ENCODE results near the gene TFAM. TPM values are rescaled to one million over a fixed set of nuclear protein-coding genes. Genes with fewer than 3 reads are reported as not detected.

The TFAM gene
- total RNA-seq, 6 experiments from 2014 or later = 15.2 to 23.0 (median 19.7) TPM

DNA sequence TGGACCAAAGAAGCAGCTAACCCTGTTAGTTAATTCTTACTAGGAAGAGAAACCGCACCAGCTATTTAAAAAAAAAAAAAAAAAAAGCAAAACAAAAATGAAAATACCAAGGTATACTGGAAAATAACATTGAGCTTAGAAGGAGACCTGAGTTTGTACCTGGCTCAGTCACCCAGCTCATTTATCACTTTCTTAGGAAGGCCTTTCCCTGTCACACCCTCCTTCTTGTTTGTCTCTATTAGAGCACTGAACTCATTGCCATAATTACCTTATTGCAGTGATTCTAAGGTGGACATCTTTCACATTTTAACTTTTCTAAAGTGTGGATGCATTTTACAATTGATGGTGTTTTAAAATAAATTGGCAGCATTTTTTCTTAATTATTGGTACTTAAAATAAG, 26.3 kb upstream of the TFAM start:
- intact Hi-C loops (cut with DNase I) = no loop called here
- Histone ChIP-seq H3K27me3 (no peaks in the 10 kb centered on the region), H3K36me3 (no peaks in the 10 kb centered on the region), H3K9me3 (no peaks in the 10 kb centered on the region), H3K4me3 (no peak overlapping the region), H3K4me1 (no peaks in the 10 kb centered on the region), H3K27ac (no peak overlapping the region)
- TF ChIP-seq, protein P1, sequence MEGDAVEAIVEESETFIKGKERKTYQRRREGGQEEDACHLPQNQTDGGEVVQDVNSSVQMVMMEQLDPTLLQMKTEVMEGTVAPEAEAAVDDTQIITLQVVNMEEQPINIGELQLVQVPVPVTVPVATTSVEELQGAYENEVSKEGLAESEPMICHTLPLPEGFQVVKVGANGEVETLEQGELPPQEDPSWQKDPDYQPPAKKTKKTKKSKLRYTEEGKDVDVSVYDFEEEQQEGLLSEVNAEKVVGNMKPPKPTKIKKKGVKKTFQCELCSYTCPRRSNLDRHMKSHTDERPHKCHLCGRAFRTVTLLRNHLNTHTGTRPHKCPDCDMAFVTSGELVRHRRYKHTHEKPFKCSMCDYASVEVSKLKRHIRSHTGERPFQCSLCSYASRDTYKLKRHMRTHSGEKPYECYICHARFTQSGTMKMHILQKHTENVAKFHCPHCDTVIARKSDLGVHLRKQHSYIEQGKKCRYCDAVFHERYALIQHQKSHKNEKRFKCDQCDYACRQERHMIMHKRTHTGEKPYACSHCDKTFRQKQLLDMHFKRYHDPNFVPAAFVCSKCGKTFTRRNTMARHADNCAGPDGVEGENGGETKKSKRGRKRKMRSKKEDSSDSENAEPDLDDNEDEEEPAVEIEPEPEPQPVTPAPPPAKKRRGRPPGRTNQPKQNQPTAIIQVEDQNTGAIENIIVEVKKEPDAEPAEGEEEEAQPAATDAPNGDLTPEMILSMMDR (IDR thresholded peaks at IDR 0.05) = no peak
- TF ChIP-seq POLR2A (IDR thresholded peaks at IDR 0.05) = no peak
- ATAC-seq (no peak), DNase-seq (no peak)
- 86% methylated on average over 1 of the region's 1 CpG for WGBS (ENCODE audit: insufficient coverage, low coverage, low lambda C conversion rate, missing lambda C conversion rate)

DNA sequence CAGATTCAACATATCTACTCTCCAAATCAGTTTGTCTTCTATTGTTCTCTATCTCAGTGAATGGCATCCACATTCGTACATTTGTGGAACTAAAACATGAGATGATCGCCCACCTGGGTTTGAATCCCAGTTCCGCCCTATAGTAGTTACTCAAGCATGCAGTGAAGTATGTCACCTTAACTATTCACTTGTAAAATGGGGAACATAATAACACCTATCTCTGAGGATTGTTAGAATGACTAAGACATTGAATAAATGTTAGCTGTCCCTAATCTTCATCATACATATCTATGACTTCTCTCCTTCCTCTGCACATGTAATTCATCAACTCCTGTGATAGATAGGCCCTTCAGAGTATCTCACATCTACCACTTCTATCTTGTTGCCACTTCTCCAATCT, 25.7 kb upstream of the TFAM start:
- no peaks in the 10 kb centered on the region for H3K9me3 ChIP-seq
- intact Hi-C loops (cut with DNase I) = no loop called here
- no peak overlapping the region for H3K27ac ChIP-seq
- ATAC-seq = no peak
- DNase-seq = no peak
- no peak overlapping the region for H3K4me3 ChIP-seq
- no peaks in the 10 kb centered on the region for H3K4me1 ChIP-seq
- WGBS (ENCODE audit: insufficient coverage, low coverage, low lambda C conversion rate, missing lambda C conversion rate) = 93% methylated on average over 3 of the region's 3 CpGs
- H3K27me3 ChIP-seq = no peaks in the 10 kb centered on the region
- H3K36me3 ChIP-seq = no peaks in the 10 kb centered on the region
- TF ChIP-seq POLR2A (IDR thresholded peaks at IDR 0.05) = no peak
- TF ChIP-seq, protein P1 (IDR thresholded peaks at IDR 0.05) = no peak

DNA sequence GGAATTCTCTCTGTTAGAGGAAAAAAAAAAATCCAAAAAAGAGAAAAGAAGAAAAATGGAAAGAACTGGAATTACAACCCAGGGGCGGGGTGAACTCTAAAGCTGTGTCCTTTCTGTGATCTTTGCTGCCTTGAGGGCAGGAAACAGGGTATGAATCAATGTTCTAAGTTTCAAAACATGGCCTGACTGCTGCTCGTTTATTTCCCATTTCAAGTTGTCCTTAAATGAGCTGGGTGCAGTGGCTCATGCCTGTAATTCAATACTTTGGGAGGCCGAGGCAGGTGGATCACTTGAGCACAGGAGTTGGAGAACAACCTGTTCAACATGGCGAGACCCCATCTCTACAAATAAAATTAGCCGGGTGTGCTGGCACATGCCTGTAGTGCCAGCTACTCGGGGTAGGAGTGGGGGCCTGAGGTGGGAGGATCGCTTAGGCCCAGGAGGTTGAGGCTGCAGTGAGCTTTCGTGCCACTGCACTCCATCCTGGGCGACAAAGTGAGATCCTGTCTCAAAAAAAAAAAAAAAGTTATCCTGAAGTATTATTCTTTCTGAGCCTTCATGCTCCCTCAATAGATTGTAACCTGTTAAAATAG, 24.7 kb upstream of the TFAM start:
- no peak for TF ChIP-seq POLR2A (IDR thresholded peaks at IDR 0.05)
- TF ChIP-seq, protein P1 (IDR thresholded peaks at IDR 0.05) = no peak
- 100% methylated on average over 7 of the region's 9 CpGs for WGBS (ENCODE audit: insufficient coverage, low coverage, low lambda C conversion rate, missing lambda C conversion rate)
- intact Hi-C loops (cut with DNase I) = no loop called here
- no peaks in the 10 kb centered on the region for H3K4me1 ChIP-seq
- H3K27ac ChIP-seq = no peak overlapping the region
- no peak overlapping the region for H3K4me3 ChIP-seq
- no peaks in the 10 kb centered on the region for H3K36me3 ChIP-seq
- DNase-seq (no peak), ATAC-seq (no peak)
- no peaks in the 10 kb centered on the region for H3K9me3 ChIP-seq
- H3K27me3 ChIP-seq = no peaks in the 10 kb centered on the region

DNA sequence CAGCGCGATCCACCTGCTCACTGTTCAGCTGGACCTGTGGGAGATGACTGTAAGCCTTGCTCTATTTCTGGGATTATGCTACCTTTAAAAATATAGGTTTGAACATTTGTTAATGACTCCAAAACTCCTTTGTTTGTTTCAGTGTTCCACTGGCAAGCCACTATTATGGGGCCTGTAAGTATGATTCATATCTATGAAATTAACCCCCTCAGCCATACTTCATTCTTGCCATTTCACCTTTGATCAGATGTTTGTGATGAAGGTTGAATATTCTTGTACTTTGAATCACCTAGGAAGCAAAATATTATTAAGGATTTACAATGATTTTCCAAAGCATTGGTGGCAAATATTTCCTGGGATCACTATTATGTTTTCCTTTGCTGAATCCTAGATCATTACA, 23.9 kb upstream of the TFAM start:
- 100% methylated on average over 2 of the region's 2 CpGs for WGBS (ENCODE audit: insufficient coverage, low coverage, low lambda C conversion rate, missing lambda C conversion rate)
- H3K27me3 ChIP-seq = no peaks in the 10 kb centered on the region
- intact Hi-C loops (cut with DNase I) = no loop called here
- no peaks in the 10 kb centered on the region for H3K36me3 ChIP-seq
- no peak overlapping the region for H3K4me3 ChIP-seq
- no peak overlapping the region for H3K27ac ChIP-seq
- TF ChIP-seq, protein P1 (IDR thresholded peaks at IDR 0.05) = no peak
- TF ChIP-seq POLR2A (IDR thresholded peaks at IDR 0.05) = no peak
- H3K9me3 ChIP-seq = no peaks in the 10 kb centered on the region
- H3K4me1 ChIP-seq = no peaks in the 10 kb centered on the region
- no peak for ATAC-seq
- DNase-seq = no peak
